GM23338 (cell line): ENCODE data around the gene NR3C1. TPM values are rescaled to one million over a fixed set of nuclear protein-coding genes. Genes with fewer than 3 reads are reported as not detected.

Source experiments
- CREB1 ChIP-seq: fragments of 250-450 bp; sonication (Bioruptor Pico); IDR thresholded peaks from 2 replicates; pipeline ENCODE4 v1.5.0; 2020; ENCODE audit warnings: low read depth, mild to moderate bottlenecking, moderate library complexity
- ETS1 ChIP-seq: IDR thresholded peaks from 2 replicates; pipeline ENCODE4 v1.6.1; 2016; ENCODE audit warnings: antibody characterized with exemption
- EZH2phosphoT487 ChIP-seq: fragments of 200-600 bp; sonication (generic); IDR thresholded peaks from one replicate; pipeline ENCODE4 v1.8.1; 2018; ENCODE audit warnings: antibody characterized with exemption; ENCODE audit not compliant: unreplicated experiment
- JUNB ChIP-seq: IDR thresholded peaks from one replicate; pipeline ENCODE4 v1.6.1; 2016; ENCODE audit warnings: antibody characterized with exemption; ENCODE audit not compliant: unreplicated experiment
- NANOG ChIP-seq: IDR thresholded peaks from 2 replicates; pipeline ENCODE4 v1.6.1; 2016; ENCODE audit warnings: antibody characterized with exemption, borderline replicate concordance
- POLR2AphosphoS5 ChIP-seq: IDR thresholded peaks from 2 replicates; pipeline ENCODE4 v1.6.1; 2016; ENCODE audit warnings: antibody characterized with exemption, low read depth
- STAT1 ChIP-seq: IDR thresholded peaks from one replicate; pipeline ENCODE4 v1.6.1; 2016; ENCODE audit warnings: antibody characterized with exemption; ENCODE audit not compliant: unreplicated experiment
- ZNF114 ChIP-seq: fragments of 250-450 bp; sonication (Bioruptor Pico); IDR thresholded peaks from 2 replicates; pipeline ENCODE4 v1.5.0; 2020; ENCODE audit warnings: mild to moderate bottlenecking, moderate library complexity
- ZNF331 ChIP-seq: fragments of 250-450 bp; sonication (Bioruptor Pico); IDR thresholded peaks from 2 replicates; pipeline ENCODE4 v1.5.0; 2020; ENCODE audit warnings: low read depth, mild to moderate bottlenecking, moderate library complexity
- ZNF462 ChIP-seq: fragments of 250-450 bp; sonication (Bioruptor Pico); IDR thresholded peaks from 2 replicates; pipeline ENCODE4 v1.5.0; 2020; ENCODE audit warnings: mild to moderate bottlenecking, moderate library complexity
- polyA plus RNA-seq: library from polyadenylated mRNA; unstranded; fragments of >200 nt; fragmentation: Nextera tagmentation; extraction: Ambion mirVana; gene quantifications from 2 replicates; pipeline ENCODE4 v1.2.1, GENCODE V29; 2016
- total RNA-seq: library from RNA; depleted of rRNA; stranded (reverse); fragments of >200 nt; shearing (Covaris generic); gene quantifications from 2 replicates; pipeline ENCODE4 v1.2.3, GENCODE V29; 2014
- TF ChIP-seq, protein P1 (sequence below), 2 experiments: fragments of 200-600 bp in 1 of 2; sonication (generic) in 1 of 2; conservative IDR thresholded peaks; 2 replicates each; pipeline versions ENCODE4 v1.5.1 to v1.6.1; 2016 to 2017; ENCODE audit warnings: antibody characterized with exemption in 2 of 2, low read depth in 2 of 2, mild to moderate bottlenecking in 2 of 2, moderate library complexity in 1 of 2
- TF ChIP-seq, protein P2 (sequence below): IDR thresholded peaks from one replicate; pipeline ENCODE4 v1.6.1; 2018; ENCODE audit warnings: antibody characterized with exemption; ENCODE audit not compliant: unreplicated experiment

NR3C1 gene
- total and polyA plus RNA-seq, 2 experiments from 2014 or later, result 1.2 to 4.6 TPM

DNA sequence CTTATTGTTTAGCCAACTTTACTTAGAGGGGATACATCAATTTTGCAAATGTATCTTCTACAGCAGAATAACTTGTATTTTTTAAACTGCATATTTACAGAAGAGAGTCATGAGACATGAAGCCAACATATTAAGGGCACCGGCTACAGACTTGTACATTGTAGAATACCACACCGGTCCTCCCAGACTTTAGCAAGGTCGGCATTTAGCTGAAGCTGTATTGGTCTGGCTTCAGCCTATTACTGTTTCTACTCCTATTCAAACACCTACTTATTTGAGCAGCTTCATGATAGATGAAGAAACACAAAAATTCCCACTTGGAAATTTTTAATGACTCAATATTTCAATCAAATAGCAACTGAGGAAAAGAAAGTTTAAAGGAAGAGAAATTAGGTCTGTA is 33.0 kb downstream of the NR3C1 start (continued):
- TF ChIP-seq ZNF462 (CRISPR knock-in tag) (no peak), ZNF114 (no peak), POLR2AphosphoS5 (no peak), JUNB (no peak), NANOG (no peak), STAT1 (no peak), EZH2phosphoT487 (no peak), ZNF331 (CRISPR knock-in tag) (no peak), ETS1 (no peak), CREB1 (CRISPR knock-in tag) (no peak)
- TF ChIP-seq, protein P1, sequence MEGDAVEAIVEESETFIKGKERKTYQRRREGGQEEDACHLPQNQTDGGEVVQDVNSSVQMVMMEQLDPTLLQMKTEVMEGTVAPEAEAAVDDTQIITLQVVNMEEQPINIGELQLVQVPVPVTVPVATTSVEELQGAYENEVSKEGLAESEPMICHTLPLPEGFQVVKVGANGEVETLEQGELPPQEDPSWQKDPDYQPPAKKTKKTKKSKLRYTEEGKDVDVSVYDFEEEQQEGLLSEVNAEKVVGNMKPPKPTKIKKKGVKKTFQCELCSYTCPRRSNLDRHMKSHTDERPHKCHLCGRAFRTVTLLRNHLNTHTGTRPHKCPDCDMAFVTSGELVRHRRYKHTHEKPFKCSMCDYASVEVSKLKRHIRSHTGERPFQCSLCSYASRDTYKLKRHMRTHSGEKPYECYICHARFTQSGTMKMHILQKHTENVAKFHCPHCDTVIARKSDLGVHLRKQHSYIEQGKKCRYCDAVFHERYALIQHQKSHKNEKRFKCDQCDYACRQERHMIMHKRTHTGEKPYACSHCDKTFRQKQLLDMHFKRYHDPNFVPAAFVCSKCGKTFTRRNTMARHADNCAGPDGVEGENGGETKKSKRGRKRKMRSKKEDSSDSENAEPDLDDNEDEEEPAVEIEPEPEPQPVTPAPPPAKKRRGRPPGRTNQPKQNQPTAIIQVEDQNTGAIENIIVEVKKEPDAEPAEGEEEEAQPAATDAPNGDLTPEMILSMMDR (conservative IDR thresholded peaks at IDR 0.05; ENCODE audit: low read depth in 2 of 2), result no peak
- TF ChIP-seq, protein P2, sequence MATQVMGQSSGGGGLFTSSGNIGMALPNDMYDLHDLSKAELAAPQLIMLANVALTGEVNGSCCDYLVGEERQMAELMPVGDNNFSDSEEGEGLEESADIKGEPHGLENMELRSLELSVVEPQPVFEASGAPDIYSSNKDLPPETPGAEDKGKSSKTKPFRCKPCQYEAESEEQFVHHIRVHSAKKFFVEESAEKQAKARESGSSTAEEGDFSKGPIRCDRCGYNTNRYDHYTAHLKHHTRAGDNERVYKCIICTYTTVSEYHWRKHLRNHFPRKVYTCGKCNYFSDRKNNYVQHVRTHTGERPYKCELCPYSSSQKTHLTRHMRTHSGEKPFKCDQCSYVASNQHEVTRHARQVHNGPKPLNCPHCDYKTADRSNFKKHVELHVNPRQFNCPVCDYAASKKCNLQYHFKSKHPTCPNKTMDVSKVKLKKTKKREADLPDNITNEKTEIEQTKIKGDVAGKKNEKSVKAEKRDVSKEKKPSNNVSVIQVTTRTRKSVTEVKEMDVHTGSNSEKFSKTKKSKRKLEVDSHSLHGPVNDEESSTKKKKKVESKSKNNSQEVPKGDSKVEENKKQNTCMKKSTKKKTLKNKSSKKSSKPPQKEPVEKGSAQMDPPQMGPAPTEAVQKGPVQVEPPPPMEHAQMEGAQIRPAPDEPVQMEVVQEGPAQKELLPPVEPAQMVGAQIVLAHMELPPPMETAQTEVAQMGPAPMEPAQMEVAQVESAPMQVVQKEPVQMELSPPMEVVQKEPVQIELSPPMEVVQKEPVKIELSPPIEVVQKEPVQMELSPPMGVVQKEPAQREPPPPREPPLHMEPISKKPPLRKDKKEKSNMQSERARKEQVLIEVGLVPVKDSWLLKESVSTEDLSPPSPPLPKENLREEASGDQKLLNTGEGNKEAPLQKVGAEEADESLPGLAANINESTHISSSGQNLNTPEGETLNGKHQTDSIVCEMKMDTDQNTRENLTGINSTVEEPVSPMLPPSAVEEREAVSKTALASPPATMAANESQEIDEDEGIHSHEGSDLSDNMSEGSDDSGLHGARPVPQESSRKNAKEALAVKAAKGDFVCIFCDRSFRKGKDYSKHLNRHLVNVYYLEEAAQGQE, result no peak
